ENCODE results near the gene AFAP1. TPM values are rescaled to one million over a fixed set of nuclear protein-coding genes. Genes with fewer than 3 reads are reported as not detected.
A peak's percentile ranks its signal among the peaks of the same experiment; 100 is the strongest.

The AFAP1 gene
- total and polyA plus RNA-seq, 2 donors (not counting 3 experiments of a cell fraction or from before 2014, with no cell fraction given) = 32.3 to 103 TPM

DNA sequence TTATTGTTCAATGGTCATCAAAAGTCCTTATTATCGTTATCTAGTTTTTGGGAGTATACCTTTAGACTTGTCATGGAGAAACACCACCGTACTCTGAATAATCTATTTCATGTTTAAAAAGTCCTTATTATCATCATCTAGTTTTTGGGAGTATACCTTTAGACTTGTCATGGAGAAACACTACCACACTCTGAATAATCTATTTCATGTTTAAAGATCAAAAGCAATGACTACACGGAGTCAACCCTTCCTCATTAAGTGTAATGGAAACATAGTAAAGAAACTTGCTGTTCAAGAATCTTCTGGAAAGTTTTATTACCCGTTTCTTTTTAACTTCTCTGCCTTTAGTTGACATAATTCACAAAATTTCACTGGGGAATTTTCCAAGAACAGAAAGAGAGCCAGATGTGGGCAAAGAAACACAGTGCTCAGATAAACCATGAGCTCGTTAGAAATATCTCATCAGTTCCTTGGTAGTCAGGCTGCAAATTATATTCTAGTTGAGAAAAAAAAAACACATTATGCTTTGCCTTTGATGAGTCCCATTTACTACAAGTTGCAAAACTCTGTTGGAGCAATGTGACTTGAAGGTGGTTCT is 158.8 kb downstream of the AFAP1 start:
- H3K9ac ChIP-seq (replicated peaks; ENCODE audit: extremely low read depth, insufficient read depth, low read length) = peak overlapping the region; percentile 72
- TF ChIP-seq JUN (IDR thresholded peaks at IDR 0.05; ENCODE audit: borderline replicate concordance, insufficient read depth, insufficient read length, low read depth) = no peak
- no peak for TF ChIP-seq MYC (IDR thresholded peaks at IDR 0.05; ENCODE audit: low read depth, low read length)
- no peak for TF ChIP-seq POLR2AphosphoS5 (IDR thresholded peaks at IDR 0.05; ENCODE audit: insufficient read depth, low read depth, low read length)
- no peak for TF ChIP-seq POLR2A (IDR thresholded peaks at IDR 0.05; ENCODE audit: low read depth, low read length)
- TF ChIP-seq CTCF (IDR thresholded peaks at IDR 0.05; ENCODE audit: extremely low read depth in 1 of 2, insufficient read depth in 1 of 2, low read depth in 1 of 2, low read length in 2 of 2) = no peak
- no peak for TF ChIP-seq GATA2 (IDR thresholded peaks at IDR 0.05; ENCODE audit: insufficient read depth, insufficient read length, low read depth, low read length)
- TF ChIP-seq FOS (IDR thresholded peaks at IDR 0.05; ENCODE audit: borderline replicate concordance, insufficient read depth, low read length) = no peak
- TF ChIP-seq EZH2 (IDR thresholded peaks at IDR 0.05; ENCODE audit: borderline replicate concordance, low read depth, low read length, severe bottlenecking) = no peak
- TF ChIP-seq, protein P1, sequence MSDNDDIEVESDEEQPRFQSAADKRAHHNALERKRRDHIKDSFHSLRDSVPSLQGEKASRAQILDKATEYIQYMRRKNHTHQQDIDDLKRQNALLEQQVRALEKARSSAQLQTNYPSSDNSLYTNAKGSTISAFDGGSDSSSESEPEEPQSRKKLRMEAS (IDR thresholded peaks at IDR 0.05; ENCODE audit: insufficient read depth, insufficient read length) = no peak
- dilution Hi-C loops (cut with MboI; ENCODE audit: extremely low pct_ligation_motif_present, low sequenced_read_pairs) (no loop called here), intact Hi-C loops (cut with micrococcal nuclease) (loop anchor here (1.0 kb wide), 3 partner anchors 11 to 47 kb away; no protein-coding TSS in a partner anchor)
- FAIRE-seq (peak; percentile 64), DNase-seq (ENCODE audit: low read depth, low spot score) (no peak)
- no peaks in the 10 kb centered on the region for H3K27me3 ChIP-seq (ENCODE audit: control insufficient read depth in 2 of 2, insufficient read depth in 2 of 2, low read length in 2 of 2)
- no peak overlapping the region for H2AFZ ChIP-seq (ENCODE audit: low read depth, low read length)
- CTCF ChIA-PET = interaction anchor here (1.2 to 2.0 kb wide), 7 partner anchors 11 to 157 kb away, joined by 4 to 11 read pairs (median 6); no protein-coding TSS in a partner anchor
- H3K4me1 ChIP-seq (ENCODE audit: control insufficient read depth, extremely low read depth, insufficient read depth, low read length) = peaks cover 57% of the 10 kb centered on the region
- peaks cover 24 to 58% of the 10 kb centered on the region in 2 experiments for H3K36me3 ChIP-seq (ENCODE audit: control insufficient read depth in 2 of 2, extremely low read depth in 1 of 2, insufficient read depth in 2 of 2, low read length in 2 of 2)
- no peaks in the 10 kb centered on the region for H4K20me1 ChIP-seq (replicated peaks; ENCODE audit: control insufficient read depth, extremely low read depth, insufficient read depth, low read length)
- H3K9me1 ChIP-seq (replicated peaks; ENCODE audit: control insufficient read depth, extremely low read depth, insufficient read depth, low read length) = no peaks in the 10 kb centered on the region
- POLR2A ChIA-PET = no interaction called here
- H3K27ac ChIP-seq (ENCODE audit: insufficient read depth, low read depth, low read length) = peak overlapping the region; percentile 93
- peak overlapping the region; percentile 48 for H3K4me2 ChIP-seq (ENCODE audit: insufficient read depth, low read length)
- TSS peak; percentile 32 for BruUV-seq (replicated peaks)
- H3K79me2 ChIP-seq (ENCODE audit: control insufficient read depth, insufficient read depth, low read length) = peaks cover 67% of the 10 kb centered on the region
- H3K4me3 ChIP-seq (replicated peaks in 1 of 3; ENCODE audit: insufficient read depth in 1 of 3, low read depth in 1 of 3, low read length in 3 of 3) = no peak overlapping the region
- no peaks in the 10 kb centered on the region for H3K9me3 ChIP-seq (replicated peaks; ENCODE audit: control insufficient read depth, insufficient read depth, low read length)
